IgD-negative memory B cell (primary cell): ENCODE measurements around the gene C2orf68. TPM values are rescaled to one million over a fixed set of nuclear protein-coding genes. Genes with fewer than 3 reads are reported as not detected.

Source experiments
- H3K27ac Mint-ChIP-seq, 3 donors: one replicate each; pipeline ENCODE4 v1.8.0; 2020 to 2022; ENCODE audit warnings: mild to moderate bottlenecking in 3 of 3, mixed read lengths in 3 of 3, moderate library complexity in 1 of 3
- H3K27me3 Mint-ChIP-seq: one replicate; pipeline ENCODE4 v1.8.0; 2021; ENCODE audit warnings: mixed read lengths
- H3K36me3 Mint-ChIP-seq: one replicate; pipeline ENCODE4 v1.8.0; 2020; ENCODE audit warnings: mild to moderate bottlenecking, mixed read lengths
- H3K4me1 Mint-ChIP-seq, 3 donors: one replicate each; pipeline ENCODE4 v1.8.0; 2020 to 2022; ENCODE audit warnings: mixed read lengths in 3 of 3, mild to moderate bottlenecking in 1 of 3
- H3K4me3 Mint-ChIP-seq, 4 donors: one replicate each; pipeline ENCODE4 v1.8.0; 2020 to 2022; ENCODE audit warnings: mild to moderate bottlenecking in 4 of 4, mixed read lengths in 4 of 4, moderate library complexity in 3 of 4
- H3K9me3 Mint-ChIP-seq, 3 donors: one replicate each; pipeline ENCODE4 v1.8.0; 2020 to 2021; ENCODE audit warnings: mixed read lengths in 3 of 3, mild to moderate bottlenecking in 1 of 3
- polyA plus RNA-seq: library from polyadenylated mRNA; unstranded; fragments of 300-500 nt; fragmentation: Illumina TruSeq; gene quantifications from one replicate; pipeline ENCODE4 v1.2.3, GENCODE V29; 2021

C2orf68 gene
- polyA plus RNA-seq, 1 donor from 2014 or later: 18.3 TPM

DNA sequence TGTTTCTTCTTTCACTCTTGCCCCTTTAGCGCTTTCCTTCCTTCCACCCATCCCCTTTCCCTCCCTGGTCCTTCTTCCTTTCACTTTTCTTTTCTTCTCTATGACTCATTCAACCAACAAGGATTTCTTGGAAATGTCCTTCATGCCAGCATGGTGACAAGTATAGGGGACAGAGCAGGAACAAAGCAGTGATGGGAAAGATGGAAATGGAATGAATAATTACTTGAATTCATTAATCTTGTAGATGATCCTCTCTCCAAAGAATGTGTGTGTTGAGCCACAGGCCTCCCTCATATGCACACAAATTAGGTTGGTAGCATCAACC lies 26.1 kb downstream of the C2orf68 start:
- Mint-ChIP-seq H3K4me1 (peaks cover 23 to 26% (median 23%) of the 10 kb centered on the region in 3 donors), H3K27me3 (no peaks in the 10 kb centered on the region), H3K4me3 (peak overlapping the region in 3 of 4 donors; percentile 23 to 74 (median 65)), H3K9me3 (no peaks in the 10 kb centered on the region), H3K36me3 (peaks cover 6% of the 10 kb centered on the region), H3K27ac (no peak overlapping the region)

DNA sequence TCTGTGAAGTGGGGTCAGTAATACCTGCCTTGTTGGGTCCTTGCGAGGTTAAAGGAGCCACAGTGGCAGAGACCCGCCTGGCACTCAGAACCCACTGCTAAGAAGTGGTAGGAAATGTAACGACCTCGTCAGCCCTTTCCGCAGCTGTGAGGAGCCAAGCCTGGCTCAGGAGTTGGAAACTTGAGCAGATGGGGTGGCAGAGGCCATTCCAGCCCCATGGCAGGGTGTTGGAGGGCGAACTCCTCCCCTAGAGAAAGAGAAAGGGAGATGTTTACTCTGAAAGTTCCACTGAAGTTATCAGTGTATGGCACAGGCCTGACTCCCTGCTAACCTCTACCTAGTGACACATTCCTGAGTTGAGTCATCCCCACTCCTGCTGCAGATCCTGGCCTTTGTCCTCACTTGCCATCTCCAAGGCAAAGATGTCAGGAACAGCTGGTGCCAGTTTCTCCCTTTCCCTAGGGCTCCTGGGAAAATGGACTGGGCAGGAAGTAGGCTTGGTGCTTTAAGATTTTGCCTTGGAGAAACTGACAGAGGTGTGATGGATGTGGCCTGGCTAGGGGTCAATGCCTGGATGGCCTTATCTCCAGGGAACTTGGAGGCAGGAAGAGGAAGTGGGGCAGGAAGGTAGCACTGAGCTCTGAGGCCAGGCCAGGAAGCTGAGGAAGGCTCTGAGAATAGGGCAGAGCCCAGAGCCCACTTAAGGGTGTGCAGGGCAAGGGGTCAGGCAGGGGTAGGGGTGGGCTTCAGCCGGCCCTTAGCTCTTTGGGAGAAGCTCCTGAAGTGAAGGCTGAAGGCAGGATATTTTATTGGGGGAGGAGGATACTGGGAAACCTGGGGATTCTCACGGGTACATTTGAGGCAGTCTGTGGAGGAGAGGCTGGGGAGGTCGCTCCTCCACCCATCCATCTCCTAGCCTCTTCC lies 26.7 kb downstream of the C2orf68 start:
- peaks cover 23 to 26% (median 26%) of the 10 kb centered on the region in 3 donors for H3K4me1 Mint-ChIP-seq

DNA sequence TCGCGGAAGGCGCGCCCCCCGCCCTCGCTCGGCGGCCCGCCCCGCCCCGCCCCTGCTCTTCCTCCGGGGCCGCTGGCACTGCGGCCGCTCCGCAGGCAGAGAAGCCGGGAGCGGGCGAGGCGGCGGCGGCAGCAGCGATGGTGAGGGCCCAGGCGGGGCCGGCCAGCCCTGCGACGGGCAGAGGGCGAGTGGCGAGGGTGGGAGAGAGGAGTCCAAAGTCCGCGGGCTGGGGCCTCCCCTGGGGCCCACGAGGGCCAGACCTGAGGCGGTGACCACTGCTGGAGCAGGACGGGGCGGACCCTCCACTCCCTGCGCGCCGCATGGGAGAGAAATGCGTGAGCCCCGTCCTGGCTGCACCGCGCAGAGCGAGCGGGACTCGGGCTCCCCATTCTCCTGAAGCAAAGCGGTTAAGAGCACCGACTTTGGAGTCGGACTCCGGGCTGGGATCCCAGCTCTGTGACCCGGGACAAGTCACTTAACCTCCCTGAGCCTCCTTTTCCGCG lies 27.5 kb downstream of the C2orf68 start, which contains the start of gene VAMP5:
TSS of gene VAMP5 (plus strand) at position 78 of the 503 bp plus-strand sequence. CDS start at position 138, 60 bp downstream.
- Mint-ChIP-seq H3K27me3 (no peaks in the 10 kb centered on the region), H3K36me3 (peaks cover 8% of the 10 kb centered on the region), H3K4me3 (peak within 1 kb of the TSS; percentile 65 to 94 (median 88)), H3K27ac (peak within 1 kb of the TSS; percentile 36 to 88 (median 46)), H3K4me1 (peaks cover 23 to 28% (median 28%) of the 10 kb centered on the region in 3 donors), H3K9me3 (no peaks in the 10 kb centered on the region)

More for the DNA sequence above, 26.7 kb downstream of the C2orf68 start:
- Mint-ChIP-seq H3K4me3 (peak overlapping the region; percentile 65 to 92 (median 88)), H3K36me3 (peaks cover 6% of the 10 kb centered on the region), H3K27ac (peak overlapping the region in 1 of 3 donors; percentile 36), H3K27me3 (no peaks in the 10 kb centered on the region), H3K9me3 (no peaks in the 10 kb centered on the region)

DNA sequence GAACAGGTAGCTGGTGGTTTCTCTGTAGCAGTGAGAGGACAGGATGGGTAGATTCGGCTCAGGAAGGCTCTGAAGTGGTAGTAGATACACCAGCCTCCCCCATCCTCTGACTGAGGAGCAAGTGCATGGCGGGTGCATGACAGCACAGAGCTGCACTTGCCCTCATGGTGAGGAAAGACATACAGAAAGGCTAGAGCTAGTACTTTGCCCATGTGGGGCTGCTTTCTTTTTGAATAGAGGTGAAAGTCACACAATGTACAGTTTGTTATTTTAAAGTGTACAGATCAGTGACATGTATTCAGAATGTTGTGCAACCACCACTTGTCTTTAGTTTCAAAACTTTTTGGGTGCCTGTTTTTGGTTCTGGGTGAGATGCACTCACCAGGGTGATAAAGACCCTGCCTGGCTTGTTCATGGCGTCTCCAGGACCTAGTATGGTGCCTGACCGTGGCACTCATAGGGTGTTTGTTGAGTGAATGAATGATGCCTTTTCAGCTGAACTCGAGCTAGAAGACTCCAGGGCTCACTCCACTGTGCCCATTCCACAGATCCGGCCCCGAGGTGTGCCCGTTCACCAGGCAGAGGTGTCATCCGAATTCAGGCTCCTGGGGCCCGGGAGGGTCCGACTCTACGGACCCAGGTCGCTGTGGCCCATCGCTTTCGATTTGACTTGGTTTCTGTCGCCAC lies 28.1 kb downstream of the C2orf68 start:
- peaks cover 8% of the 10 kb centered on the region for H3K36me3 Mint-ChIP-seq
- H3K27ac Mint-ChIP-seq: peak overlapping the region; percentile 29 to 88 (median 46)
- peak overlapping the region; percentile 65 to 94 (median 88) for H3K4me3 Mint-ChIP-seq
- H3K9me3 Mint-ChIP-seq: no peaks in the 10 kb centered on the region
- H3K4me1 Mint-ChIP-seq: peaks cover 26 to 32% (median 28%) of the 10 kb centered on the region in 3 donors
- no peaks in the 10 kb centered on the region for H3K27me3 Mint-ChIP-seq

DNA sequence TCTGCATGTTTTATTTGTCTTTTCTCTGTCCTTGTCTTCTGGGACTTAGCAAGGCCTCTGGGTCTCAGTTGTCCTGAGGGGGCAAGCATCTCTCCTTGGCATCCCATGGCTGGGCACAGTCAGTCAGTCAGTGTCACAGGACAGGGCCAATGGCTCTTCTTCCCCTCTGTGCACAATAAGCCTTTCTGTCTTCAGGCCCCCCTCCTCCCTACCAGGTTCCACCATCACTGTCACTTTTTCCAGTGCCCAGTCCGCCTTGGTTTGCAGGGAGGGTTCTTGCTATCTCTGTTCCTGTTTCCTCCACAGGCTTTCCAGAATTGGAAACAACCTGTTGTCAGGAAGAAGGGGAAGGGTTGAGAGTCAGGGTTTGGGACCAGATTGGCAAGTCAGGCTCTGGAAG lies 29.4 kb downstream of the C2orf68 start:
- Mint-ChIP-seq H3K4me1 (peaks cover 31 to 35% (median 34%) of the 10 kb centered on the region in 3 donors), H3K4me3 (peak overlapping the region in 1 of 4 donors; percentile 82), H3K36me3 (peaks cover 8% of the 10 kb centered on the region), H3K9me3 (no peaks in the 10 kb centered on the region), H3K27me3 (no peaks in the 10 kb centered on the region), H3K27ac (no peak overlapping the region)

DNA sequence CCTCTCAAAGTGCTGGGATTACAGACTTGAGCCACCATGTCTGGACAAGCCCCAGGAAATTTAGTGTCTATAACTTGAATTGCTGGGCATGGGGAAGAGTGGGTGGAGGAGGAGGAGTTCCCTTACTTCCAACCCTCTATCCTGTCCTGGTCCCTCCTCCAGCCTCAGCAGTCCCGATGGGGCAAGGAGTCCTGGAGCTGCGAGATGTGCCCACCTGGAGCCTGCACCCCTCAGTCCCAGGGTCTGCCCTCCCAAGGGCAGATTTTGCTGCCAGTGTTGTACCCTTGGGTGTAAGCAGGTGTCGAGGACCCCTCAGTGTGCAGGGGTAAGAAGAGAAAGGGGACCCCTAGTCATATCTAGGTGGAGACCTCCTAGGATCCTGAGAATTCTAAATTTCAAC lies 31.7 kb downstream of the C2orf68 start:
- Mint-ChIP-seq H3K4me3 (peak overlapping the region in 1 of 4 donors; percentile 88), H3K27me3 (no peaks in the 10 kb centered on the region), H3K9me3 (no peaks in the 10 kb centered on the region)

DNA sequence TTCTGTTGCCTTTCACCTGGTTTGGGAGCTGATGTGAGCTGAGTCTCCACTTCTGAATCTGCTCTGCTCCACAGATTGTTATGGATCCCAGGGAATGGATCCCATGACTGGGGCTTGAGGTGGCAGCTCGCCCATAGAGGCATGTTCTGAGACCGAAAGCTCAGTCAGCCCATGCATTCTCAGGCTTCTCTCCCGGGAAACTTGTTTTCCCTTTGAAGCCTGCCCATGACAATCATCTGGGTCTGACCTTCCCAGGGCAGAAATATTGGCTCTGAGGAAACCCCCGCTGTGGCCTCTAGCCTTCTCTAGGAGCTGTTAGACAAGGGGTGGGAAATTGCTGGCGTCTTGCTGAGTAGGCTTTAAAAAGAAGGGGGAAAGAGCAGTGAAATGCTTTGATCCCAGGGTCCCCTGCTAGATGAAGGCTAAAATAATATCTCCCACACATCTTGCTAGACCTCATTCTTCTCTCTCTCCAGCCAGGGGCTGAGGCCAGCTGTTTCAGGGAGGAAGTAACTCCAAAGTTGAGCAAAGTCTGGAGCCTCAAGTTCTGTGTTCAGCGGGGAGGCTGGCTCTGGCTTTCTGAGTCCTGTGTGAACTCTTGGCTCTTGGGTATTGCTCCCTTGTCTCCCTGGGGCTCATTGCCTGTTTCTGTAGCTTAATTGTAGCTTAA lies 32.5 kb downstream of the C2orf68 start:
- no peaks in the 10 kb centered on the region for H3K9me3 Mint-ChIP-seq
- peaks cover 23 to 30% (median 25%) of the 10 kb centered on the region in 3 donors for H3K4me1 Mint-ChIP-seq
- peak overlapping the region; percentile 88 to 99 (median 92) for H3K4me3 Mint-ChIP-seq
- peaks cover 8% of the 10 kb centered on the region for H3K36me3 Mint-ChIP-seq
- peak overlapping the region in 1 of 3 donors; percentile 57 for H3K27ac Mint-ChIP-seq
- H3K27me3 Mint-ChIP-seq: no peaks in the 10 kb centered on the region

More for the DNA sequence above, 31.7 kb downstream of the C2orf68 start:
- Mint-ChIP-seq H3K36me3 (peaks cover 8% of the 10 kb centered on the region), H3K4me1 (peaks cover 28 to 36% (median 31%) of the 10 kb centered on the region in 3 donors), H3K27ac (no peak overlapping the region)

DNA sequence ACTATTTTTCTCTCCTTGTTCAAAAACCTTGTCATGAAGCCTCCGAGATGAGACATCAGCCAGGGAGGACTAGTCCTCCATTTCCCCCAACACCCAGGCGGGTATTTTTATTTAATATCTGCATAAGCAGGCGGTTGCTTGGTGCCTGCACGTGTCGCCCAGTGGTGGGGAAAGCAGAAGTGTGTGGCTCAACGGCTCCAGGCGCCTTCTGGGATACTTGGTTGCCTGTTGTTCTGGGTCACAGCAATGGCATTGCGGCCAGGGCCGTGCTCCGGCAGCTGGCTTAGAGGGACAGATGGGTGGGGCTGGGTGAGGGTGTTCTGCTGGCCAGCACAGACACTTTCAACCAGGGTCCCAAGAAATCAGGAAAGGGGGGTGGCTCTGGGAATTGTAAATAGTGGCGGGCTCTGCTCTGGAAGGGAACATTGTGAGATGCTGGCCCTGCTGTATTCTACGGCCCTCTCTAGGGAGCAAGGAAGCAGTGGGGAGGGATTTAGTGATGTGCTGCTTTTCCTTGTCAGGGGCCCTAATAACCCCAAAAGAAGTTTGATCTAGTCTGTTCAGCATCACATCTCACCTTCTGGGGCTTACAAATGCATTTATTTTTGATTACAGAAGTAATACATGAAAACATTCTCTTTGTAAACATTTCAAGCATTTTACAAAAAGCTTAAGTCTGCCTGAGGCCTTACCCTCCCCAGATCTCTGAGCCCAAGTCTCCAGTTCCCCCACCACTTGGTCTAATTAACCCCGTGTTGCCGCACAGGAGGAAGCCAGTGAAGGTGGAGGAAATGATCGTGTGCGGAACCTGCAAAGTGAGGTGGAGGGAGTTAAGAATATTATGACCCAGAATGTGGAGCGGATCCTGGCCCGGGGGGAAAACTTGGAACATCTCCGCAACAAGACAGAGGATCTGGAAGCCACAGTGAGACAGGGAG lies 33.4 kb downstream of the C2orf68 start:
- peaks cover 8% of the 10 kb centered on the region for H3K36me3 Mint-ChIP-seq
- no peaks in the 10 kb centered on the region for H3K9me3 Mint-ChIP-seq
- peak overlapping the region; percentile 88 to 99 (median 92) for H3K4me3 Mint-ChIP-seq
- peak overlapping the region; percentile 62 to 96 (median 95) for H3K27ac Mint-ChIP-seq
- peaks cover 18 to 28% (median 20%) of the 10 kb centered on the region in 3 donors for H3K4me1 Mint-ChIP-seq
- no peaks in the 10 kb centered on the region for H3K27me3 Mint-ChIP-seq

DNA sequence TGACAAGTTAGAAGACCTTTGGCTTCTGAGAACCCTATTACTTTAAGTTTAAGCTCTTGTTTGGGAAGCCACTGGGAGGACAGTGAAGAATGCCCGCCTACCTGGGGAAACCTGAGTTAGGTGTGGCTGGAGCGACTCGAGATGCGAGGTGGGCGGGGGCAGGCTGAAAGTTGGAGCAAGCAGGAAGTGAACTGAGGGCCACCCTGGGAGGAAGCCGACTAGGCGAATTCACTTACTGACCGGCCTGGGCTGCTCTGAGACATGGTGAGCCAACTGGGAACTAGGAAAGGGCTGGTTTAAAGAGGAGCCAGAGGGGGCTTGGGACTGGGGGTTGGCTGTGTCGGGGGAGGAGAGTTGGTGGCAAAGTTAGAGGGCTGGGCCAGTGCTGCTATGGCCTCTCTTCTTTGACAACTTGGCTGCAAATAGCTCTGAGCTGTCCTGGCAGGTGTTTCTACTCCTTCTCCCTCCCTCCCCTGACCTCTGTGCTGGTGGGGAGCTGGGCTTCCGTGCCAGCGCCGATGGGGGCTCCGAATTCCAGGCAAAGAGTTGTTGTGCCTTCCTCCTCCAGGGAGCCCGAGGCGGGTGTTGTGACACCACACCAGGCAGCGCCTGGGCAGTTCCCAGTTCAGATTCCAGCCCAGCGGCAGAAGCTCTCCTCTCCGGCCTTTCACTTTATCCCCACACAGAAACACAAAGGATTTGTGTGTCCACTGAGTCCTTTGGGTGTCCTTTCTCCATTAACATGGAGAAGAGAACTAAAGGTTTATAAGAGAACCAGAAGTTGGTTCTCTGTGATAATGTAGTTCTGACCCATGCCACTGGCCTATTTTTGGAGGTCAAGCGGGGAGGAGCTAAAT lies 34.3 kb downstream of the C2orf68 start, which contains the start of gene VAMP8:
TSS of gene VAMP8 (plus strand) at position 201 of the 857 bp plus-strand sequence. CDS start at position 262, 61 bp downstream.
- Mint-ChIP-seq H3K4me3 (peak within 1 kb of the TSS; percentile 88 to 99 (median 92)), H3K9me3 (no peaks in the 10 kb centered on the region), H3K4me1 (peaks cover 16 to 26% (median 18%) of the 10 kb centered on the region in 3 donors), H3K27ac (peak within 1 kb of the TSS; percentile 62 to 96 (median 95)), H3K36me3 (peaks cover 7% of the 10 kb centered on the region), H3K27me3 (no peaks in the 10 kb centered on the region)

DNA sequence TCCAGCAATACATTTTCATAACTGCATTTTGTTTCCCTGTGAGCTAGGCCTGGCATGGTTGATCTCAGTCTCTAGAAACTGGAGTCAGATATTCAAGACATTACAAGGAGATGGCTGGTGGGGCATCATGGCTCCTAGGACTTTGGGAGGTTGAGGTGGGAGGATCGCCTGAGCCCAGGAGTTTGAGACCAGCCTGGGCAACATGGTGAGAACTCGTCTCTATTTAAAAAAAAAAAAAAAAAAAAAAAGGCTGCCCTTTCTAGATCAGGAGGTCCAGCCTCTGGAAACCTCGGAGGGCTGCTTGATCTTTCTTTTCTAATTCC lies 34.8 kb downstream of the C2orf68 start:
- H3K4me3 Mint-ChIP-seq: peak overlapping the region; percentile 88 to 99 (median 92)
- peaks cover 6% of the 10 kb centered on the region for H3K36me3 Mint-ChIP-seq
- peak overlapping the region; percentile 62 to 96 (median 95) for H3K27ac Mint-ChIP-seq
- no peaks in the 10 kb centered on the region for H3K9me3 Mint-ChIP-seq
- H3K4me1 Mint-ChIP-seq: peaks cover 16 to 25% (median 18%) of the 10 kb centered on the region in 3 donors
- no peaks in the 10 kb centered on the region for H3K27me3 Mint-ChIP-seq

DNA sequence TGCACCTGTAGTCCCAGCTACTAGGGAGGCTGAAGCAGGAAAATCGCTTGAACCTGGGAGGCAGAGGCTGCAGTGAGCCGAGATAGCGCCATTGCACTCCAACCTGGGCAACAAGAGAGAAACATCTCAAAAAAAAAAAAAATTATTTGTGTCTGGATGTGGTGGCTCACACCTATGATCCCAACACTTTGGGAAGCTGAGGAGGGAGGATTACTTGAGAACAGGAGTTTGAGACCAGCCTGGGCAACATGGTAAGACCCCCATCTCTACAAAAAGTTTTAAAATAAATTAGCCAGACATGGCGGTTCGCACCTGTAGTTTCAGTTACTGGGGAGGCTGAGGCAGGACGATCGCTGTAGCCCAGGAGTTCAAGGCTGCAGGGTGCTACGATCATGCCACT lies 36.1 kb downstream of the C2orf68 start:
- H3K4me1 Mint-ChIP-seq: peaks cover 15 to 20% (median 18%) of the 10 kb centered on the region in 3 donors
- no peak overlapping the region for H3K27ac Mint-ChIP-seq
- no peaks in the 10 kb centered on the region for H3K9me3 Mint-ChIP-seq
- H3K4me3 Mint-ChIP-seq: peak overlapping the region in 1 of 4 donors; percentile 88
- H3K36me3 Mint-ChIP-seq: peaks cover 2% of the 10 kb centered on the region
- H3K27me3 Mint-ChIP-seq: no peaks in the 10 kb centered on the region

DNA sequence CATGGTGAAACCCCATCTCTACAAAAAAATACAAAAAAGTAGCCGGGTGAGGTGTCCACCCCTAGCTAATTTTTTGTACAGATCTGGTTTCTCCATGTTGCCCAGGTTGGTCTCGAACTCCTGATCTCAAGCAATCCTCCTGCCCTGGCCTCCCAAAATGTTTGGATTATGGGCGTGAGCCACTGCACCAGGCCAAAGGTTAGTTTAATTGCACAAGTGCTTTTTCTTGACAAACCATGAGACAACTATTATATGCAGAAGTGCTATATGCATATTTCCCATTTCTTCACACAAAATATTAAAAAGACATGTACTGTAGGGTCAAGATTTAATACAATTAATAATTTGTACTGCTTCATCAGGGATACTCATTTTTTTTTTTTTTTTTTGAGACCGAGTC lies 45.6 kb downstream of the C2orf68 start:
- no peaks in the 10 kb centered on the region for H3K9me3 Mint-ChIP-seq
- H3K27ac Mint-ChIP-seq: peak overlapping the region in 1 of 3 donors; percentile 5
- peaks cover 7 to 12% (median 9%) of the 10 kb centered on the region in 3 donors for H3K4me1 Mint-ChIP-seq
- H3K27me3 Mint-ChIP-seq: peaks cover 1% of the 10 kb centered on the region
- no peak overlapping the region for H3K4me3 Mint-ChIP-seq
- peaks cover 2% of the 10 kb centered on the region for H3K36me3 Mint-ChIP-seq

DNA sequence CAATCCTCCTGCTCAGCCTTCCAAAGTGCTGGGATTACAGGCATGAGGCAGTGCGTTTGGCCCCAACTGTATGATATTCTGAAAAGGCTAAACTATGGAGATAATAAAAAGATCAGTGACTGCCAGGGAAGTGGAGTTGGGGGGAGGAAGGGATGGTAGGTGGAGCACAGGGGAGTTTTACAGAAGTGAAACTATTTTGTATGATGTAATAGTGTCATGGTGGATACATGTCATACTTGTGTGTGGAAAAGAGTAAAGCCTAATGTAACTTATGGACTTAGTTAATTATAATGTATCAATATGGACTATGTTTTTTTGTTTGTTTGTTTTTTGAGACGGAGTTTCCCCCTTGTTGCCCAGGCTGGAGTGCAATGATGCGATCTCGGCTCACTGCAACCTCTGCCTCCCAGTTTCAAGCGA lies 47.7 kb downstream of the C2orf68 start:
- H3K9me3 Mint-ChIP-seq: no peaks in the 10 kb centered on the region
- peaks cover 2% of the 10 kb centered on the region for H3K36me3 Mint-ChIP-seq
- H3K4me3 Mint-ChIP-seq: peak overlapping the region in 3 of 4 donors; percentile 41 to 67 (median 52)
- no peaks in the 10 kb centered on the region for H3K27me3 Mint-ChIP-seq
- peak overlapping the region; percentile 14 to 42 (median 18) for H3K27ac Mint-ChIP-seq
- peaks cover 17 to 22% (median 19%) of the 10 kb centered on the region in 3 donors for H3K4me1 Mint-ChIP-seq
